HG02571 (cell line): ENCODE measurements around the gene BCKDHB.

Experiments
- ATAC-seq: cut with Tn5 transposase; IDR thresholded peaks from one replicate; pipeline ENCODE4 v1.9.1; 2021; ENCODE audit warnings: mild to moderate bottlenecking, moderate library complexity; ENCODE audit not compliant: unreplicated experiment

Gene BCKDHB

GRCh38 chr6:80328652-80329051 is 222.2 kb downstream of the BCKDHB start:
- no peak for ATAC-seq

GRCh38 chr6:80329496-80329895 is 223.0 kb downstream of the BCKDHB start:
- no peak for ATAC-seq

- no peak for ATAC-seq
Observed at GRCh38 chr6:80330961-80331360, 224.5 kb downstream of the BCKDHB start.

- ATAC-seq = no peak
Observed at GRCh38 chr6:80331522-80331921, 225.1 kb downstream of the BCKDHB start.

- no peak for ATAC-seq
Observed at GRCh38 chr6:80331974-80332373, 225.5 kb downstream of the BCKDHB start.

DNA sequence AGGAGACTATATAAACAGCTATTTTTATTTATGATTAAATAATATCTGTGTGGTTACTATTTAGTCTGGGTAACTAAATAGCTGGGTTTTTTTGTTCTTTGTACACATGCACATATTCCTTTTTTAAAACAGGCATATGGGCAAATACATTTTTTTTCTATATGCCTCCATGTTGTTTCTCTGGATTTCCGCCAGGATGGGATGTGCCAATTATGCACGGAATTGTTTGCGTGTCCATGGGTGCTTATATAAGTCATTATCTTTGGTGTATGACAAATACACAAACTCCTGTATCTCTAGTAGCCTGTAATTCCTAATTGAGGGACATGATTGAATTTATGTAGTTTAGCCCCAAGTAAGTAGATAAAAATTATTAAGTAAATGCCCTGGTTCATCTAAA is 226.9 kb downstream of the BCKDHB start:
- no peak for ATAC-seq

GRCh38 chr6:80335121-80335531 is 228.7 kb downstream of the BCKDHB start:
- ATAC-seq = no peak

DNA sequence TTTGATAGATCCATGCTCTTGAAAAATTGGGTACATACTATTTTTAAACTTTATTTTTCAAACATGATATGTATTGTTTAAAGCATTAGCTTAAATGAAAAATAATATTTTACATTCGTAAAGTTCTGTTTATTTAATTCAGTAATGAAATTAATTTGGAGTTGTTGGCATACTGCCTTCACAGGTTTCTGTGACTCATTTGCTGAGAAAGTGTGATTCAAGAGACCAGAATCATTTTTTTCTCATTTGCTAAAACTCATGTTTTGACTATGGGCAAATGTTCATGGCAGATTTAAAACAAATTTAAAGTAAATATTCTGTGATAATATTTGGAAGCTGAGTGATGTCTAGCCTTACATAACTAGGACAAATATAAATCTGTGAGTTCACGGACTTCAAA is 230.4 kb downstream of the BCKDHB start:
- ATAC-seq = no peak

DNA sequence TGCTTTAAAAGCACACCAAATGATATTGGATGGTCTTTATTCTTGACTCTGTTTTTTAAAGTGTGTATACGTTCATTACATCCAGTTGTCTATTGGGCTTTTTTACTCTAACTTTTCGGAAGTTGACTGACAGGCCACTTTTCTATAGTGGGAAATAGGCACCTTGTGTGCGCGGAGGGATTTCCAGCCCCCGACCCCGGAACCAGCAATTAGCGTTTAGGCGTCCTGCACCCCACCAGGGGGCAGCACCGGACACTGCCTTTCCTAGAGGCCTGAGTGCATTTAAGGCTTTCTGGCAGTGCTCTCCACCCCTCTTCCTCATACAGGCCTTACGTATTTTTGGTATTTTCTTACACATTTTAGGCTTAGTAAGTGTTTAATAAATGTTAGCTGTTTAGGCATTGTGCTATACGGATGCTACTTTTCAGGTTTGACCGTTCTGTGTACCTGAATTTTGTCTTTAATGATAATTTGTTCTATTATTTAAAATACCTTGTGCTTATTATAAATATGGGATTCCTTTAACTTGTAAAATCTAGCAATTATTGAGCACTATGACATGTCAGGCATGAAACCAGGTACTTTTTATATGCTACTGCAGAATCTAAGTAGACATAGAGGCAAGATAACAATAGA is 231.8 kb downstream of the BCKDHB start:
- ATAC-seq = peak; percentile 87

DNA sequence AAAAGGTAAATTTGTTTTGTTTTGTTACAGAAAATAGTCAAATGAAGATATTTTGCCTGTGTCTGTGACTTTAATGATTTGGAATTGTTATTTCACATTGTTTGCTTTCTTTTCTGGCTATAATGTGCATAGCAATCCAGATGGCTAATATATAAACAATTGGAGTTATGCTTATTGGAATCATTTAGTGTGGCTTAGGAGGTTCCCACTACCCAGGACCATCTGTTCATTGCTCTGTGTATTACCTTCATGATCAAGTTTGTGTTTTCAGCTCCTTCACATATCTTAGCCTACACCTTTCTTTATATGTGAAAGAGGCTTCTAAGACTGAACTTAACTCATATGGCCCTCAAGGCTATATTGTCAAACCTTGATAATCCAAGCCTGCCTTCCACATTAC is 232.9 kb downstream of the BCKDHB start:
- no peak for ATAC-seq

DNA sequence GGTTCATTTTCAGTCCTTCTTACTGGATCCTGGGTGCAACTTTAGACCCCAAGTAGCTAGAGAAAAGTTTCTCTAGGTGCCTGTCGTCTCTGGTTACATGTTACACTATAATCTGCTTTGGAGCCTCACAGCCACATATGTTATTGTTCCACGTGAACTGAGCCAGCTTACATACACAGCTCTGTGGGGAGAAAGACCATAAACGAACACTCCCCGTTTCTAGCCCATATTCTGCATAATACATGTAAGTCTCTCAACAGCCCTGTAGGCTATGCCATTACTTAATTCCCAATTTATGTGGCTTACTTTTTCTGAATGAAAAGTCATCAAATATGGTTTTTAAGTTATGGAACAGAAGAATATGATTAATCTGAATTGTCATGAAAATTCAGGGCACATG is 233.8 kb downstream of the BCKDHB start:
- no peak for ATAC-seq

GRCh38 chr6:80340686-80341085 is 234.2 kb downstream of the BCKDHB start:
- ATAC-seq = no peak

DNA sequence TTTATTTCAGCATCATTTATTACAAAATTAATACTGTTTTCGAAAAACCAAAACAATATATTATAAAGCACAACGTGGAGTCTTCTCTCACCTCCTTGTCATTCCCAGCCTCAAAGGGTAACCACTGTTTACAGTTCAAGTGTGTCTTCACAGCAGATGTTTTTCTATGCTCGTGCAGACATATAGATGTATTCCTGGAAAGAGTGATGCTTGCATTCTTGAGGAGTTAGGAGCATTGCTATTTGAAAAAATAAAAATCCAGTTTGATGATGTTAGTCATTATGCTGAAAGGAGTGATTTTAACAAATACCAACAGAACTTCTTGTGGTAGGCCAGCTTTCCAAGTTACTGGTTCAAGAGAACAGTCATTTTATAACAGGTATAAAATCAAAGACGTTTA is 234.9 kb downstream of the BCKDHB start:
- ATAC-seq = no peak

- no peak for ATAC-seq
Observed at GRCh38 chr6:80343511-80343910, 237.0 kb downstream of the BCKDHB start.

- no peak for ATAC-seq
Observed at GRCh38 chr6:80347101-80347500, 240.6 kb downstream of the BCKDHB start.

DNA sequence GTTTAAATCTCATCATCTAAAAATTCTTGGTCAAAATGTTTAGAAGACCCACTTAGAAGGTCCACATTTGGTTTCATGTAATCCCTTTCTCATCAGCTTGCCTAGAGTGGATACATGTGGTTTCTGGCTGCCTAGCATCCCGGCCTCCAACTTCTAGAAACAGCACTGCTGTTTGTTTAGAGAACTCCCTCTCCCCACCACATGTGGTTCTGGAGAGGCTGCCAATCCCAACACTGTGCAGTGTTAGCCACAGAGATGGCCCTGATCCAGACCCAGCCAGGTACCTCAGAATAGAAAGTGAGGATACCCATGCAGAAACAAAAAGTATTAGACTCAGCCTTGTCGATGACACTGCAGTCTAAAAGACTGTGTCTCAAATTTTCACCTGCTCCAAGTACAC is 241.8 kb downstream of the BCKDHB start:
- ATAC-seq = no peak

- ATAC-seq = no peak
Observed at GRCh38 chr6:80356000-80356399, 249.5 kb downstream of the BCKDHB start.

DNA sequence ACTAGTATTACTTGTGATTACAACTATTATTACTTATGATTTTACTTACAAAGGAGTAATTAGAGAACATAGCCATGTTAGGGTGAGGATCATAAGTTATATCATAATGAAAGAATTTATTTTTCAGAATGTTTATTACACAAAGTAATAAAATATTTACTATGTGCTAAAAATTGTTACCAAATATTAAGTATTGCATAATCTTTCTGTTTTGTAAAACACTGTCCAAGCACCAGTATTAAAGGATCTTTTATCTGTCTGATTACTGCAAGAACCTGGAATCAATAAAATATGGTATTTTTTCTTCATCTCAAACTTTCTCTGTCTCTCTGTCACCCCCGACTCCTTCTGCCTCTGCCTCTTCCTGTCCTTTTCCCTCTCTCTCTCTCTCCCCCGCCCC is 250.1 kb downstream of the BCKDHB start:
- ATAC-seq = no peak

- no peak for ATAC-seq
Observed at GRCh38 chr6:80357081-80357480, 250.6 kb downstream of the BCKDHB start.

GRCh38 chr6:80357674-80358073 is 251.2 kb downstream of the BCKDHB start:
- ATAC-seq = no peak

DNA sequence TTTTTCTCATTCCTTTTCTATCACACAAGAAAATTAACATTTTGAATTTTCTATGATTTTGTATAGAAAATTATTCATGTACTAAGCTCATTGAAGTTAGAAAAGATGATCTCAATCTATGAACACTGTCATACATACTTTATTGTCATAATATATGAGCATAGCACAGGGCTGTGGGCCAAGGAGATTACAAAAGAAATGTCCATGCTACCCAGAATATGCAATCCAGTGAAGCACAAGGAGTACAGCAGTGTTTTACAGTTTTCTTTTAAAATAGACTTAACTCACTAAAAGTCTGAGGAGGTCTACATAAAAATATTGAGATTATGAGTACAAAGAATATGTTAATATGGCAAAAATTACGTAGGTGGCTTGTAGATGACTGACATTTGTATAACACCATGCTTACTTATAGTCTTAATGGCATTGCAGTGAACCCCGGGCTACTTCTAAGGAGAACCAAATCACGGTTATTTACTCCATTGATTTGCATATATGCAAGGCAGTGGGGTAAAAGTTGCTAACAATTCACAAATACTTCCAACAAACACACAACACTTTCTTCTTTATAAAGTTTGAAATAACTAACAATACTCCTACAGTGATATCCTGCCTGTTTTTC is 257.1 kb downstream of the BCKDHB start:
- ATAC-seq = no peak

DNA sequence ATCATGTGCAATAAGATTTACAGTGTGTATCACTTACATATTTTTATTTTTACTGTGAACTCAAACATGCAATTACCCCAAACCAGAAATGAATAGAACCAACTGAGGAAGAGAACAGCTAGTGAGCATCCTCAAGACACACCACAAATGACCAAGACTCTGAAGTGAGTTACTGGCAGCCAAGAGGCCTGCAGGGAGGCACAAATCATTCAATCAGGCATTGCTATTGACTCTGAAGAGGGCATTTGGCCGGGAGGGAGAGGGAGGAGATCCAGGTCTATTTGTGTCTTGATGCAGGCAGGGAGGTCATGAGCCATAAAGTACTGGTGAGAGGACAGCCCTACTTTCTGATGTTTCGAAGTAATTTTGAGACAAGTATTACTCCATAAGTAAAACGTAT is 257.7 kb downstream of the BCKDHB start:
- no peak for ATAC-seq

DNA sequence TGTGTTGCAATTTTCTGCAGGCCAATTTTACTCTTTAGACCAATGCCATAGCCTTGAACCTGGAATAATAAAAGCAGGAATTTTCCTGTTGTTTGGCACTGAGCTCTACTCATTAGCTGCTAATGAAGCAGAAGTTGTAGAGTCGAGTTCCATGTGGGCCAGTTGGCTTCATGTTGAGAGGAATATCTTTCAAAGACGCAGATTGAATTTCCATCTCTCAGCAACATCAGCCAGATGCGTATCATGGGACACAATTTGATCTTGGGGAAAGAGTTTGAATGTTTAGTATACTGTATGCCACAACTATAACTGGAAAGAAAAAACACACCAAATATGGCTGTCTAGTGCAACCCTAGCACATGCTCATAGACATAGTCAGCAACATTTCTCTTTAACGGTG is 259.6 kb downstream of the BCKDHB start:
- ATAC-seq = no peak
